Rectal smooth muscle tissue (tissue), 1 donor: Measurements from ENCODE around the gene KLK6.

ENCODE experiments used
- H3K27ac ChIP-seq: one replicate; pipeline ENCODE4 v1.7.0; 2013; ENCODE audit warnings: low read depth, low read length, inconsistent platforms
- H3K27me3 ChIP-seq: one replicate; pipeline ENCODE4 v1.7.0; 2013; ENCODE audit warnings: low read length; ENCODE audit not compliant: control insufficient read depth, insufficient read depth
- H3K36me3 ChIP-seq: one replicate; pipeline ENCODE4 v1.7.0; 2013; ENCODE audit warnings: low read length; ENCODE audit not compliant: control insufficient read depth, insufficient read depth
- H3K4me1 ChIP-seq: one replicate; pipeline ENCODE4 v1.7.0; 2013; ENCODE audit warnings: low read length; ENCODE audit not compliant: control insufficient read depth, insufficient read depth
- H3K4me3 ChIP-seq: one replicate; pipeline ENCODE4 v1.7.0; 2013; ENCODE audit warnings: low read length
- H3K9ac ChIP-seq: one replicate; pipeline ENCODE4 v1.7.0; 2013; ENCODE audit warnings: low read length

The KLK6 gene

GRCh38 chr19:50933640-50934039 is 35.8 kb downstream of the KLK6 start:
- no peaks in the 10 kb centered on the region for H3K4me1 ChIP-seq
- no peak overlapping the region for H3K9ac ChIP-seq
- no peaks in the 10 kb centered on the region for H3K36me3 ChIP-seq
- H3K27ac ChIP-seq = no peak overlapping the region
- no peak overlapping the region for H3K4me3 ChIP-seq
- peaks cover 2% of the 10 kb centered on the region for H3K27me3 ChIP-seq

GRCh38 chr19:50932690-50933083 is 36.7 kb downstream of the KLK6 start:
- Histone ChIP-seq H3K4me3 (no peak overlapping the region), H3K27me3 (peaks cover 6% of the 10 kb centered on the region), H3K9ac (no peak overlapping the region), H3K4me1 (no peaks in the 10 kb centered on the region), H3K27ac (no peak overlapping the region), H3K36me3 (no peaks in the 10 kb centered on the region)

- no peak overlapping the region for H3K27ac ChIP-seq
- no peaks in the 10 kb centered on the region for H3K4me1 ChIP-seq
- H3K36me3 ChIP-seq = no peaks in the 10 kb centered on the region
- H3K27me3 ChIP-seq = peaks cover 8% of the 10 kb centered on the region
- no peak overlapping the region for H3K4me3 ChIP-seq
- H3K9ac ChIP-seq = no peak overlapping the region
These were observed 37.2 kb downstream of the KLK6 start for GRCh38 chr19:50932018-50932689.

GRCh38 chr19:50931023-50931422 is 38.4 kb downstream of the KLK6 start:
- H3K27me3 ChIP-seq = peaks cover 8% of the 10 kb centered on the region
- H3K36me3 ChIP-seq = no peaks in the 10 kb centered on the region
- no peaks in the 10 kb centered on the region for H3K4me1 ChIP-seq
- no peak overlapping the region for H3K27ac ChIP-seq
- no peak overlapping the region for H3K9ac ChIP-seq
- H3K4me3 ChIP-seq = no peak overlapping the region

- Histone ChIP-seq H3K4me1 (no peaks in the 10 kb centered on the region), H3K36me3 (no peaks in the 10 kb centered on the region), H3K27ac (no peak overlapping the region), H3K27me3 (peaks cover 8% of the 10 kb centered on the region), H3K4me3 (no peak overlapping the region), H3K9ac (no peak overlapping the region)
These were observed 40.6 kb downstream of the KLK6 start for GRCh38 chr19:50928831-50929230.

- Histone ChIP-seq H3K27ac (no peak overlapping the region), H3K36me3 (no peaks in the 10 kb centered on the region), H3K27me3 (peaks cover 8% of the 10 kb centered on the region), H3K9ac (no peak overlapping the region), H3K4me1 (no peaks in the 10 kb centered on the region), H3K4me3 (no peak overlapping the region)
These were observed 43.2 kb downstream of the KLK6 start for GRCh38 chr19:50926144-50926543.

GRCh38 chr19:50925734-50926133 is 43.7 kb downstream of the KLK6 start:
- no peak overlapping the region for H3K27ac ChIP-seq
- H3K27me3 ChIP-seq = peaks cover 8% of the 10 kb centered on the region
- no peaks in the 10 kb centered on the region for H3K36me3 ChIP-seq
- H3K4me1 ChIP-seq = no peaks in the 10 kb centered on the region
- H3K9ac ChIP-seq = no peak overlapping the region
- no peak overlapping the region for H3K4me3 ChIP-seq

GRCh38 chr19:50924586-50924985 is 44.8 kb downstream of the KLK6 start:
- H3K9ac ChIP-seq = no peak overlapping the region
- H3K4me1 ChIP-seq = no peaks in the 10 kb centered on the region
- no peaks in the 10 kb centered on the region for H3K36me3 ChIP-seq
- H3K27me3 ChIP-seq = peaks cover 8% of the 10 kb centered on the region
- H3K27ac ChIP-seq = no peak overlapping the region
- no peak overlapping the region for H3K4me3 ChIP-seq

GRCh38 chr19:50922317-50922853 is 47.0 kb downstream of the KLK6 start:
- Histone ChIP-seq H3K27ac (no peak overlapping the region), H3K9ac (no peak overlapping the region), H3K27me3 (no peaks in the 10 kb centered on the region), H3K4me3 (no peak overlapping the region), H3K4me1 (no peaks in the 10 kb centered on the region), H3K36me3 (no peaks in the 10 kb centered on the region)

GRCh38 chr19:50921426-50922316 is 47.7 kb downstream of the KLK6 start:
- no peaks in the 10 kb centered on the region for H3K36me3 ChIP-seq
- no peak overlapping the region for H3K27ac ChIP-seq
- no peak overlapping the region for H3K9ac ChIP-seq
- no peaks in the 10 kb centered on the region for H3K27me3 ChIP-seq
- H3K4me1 ChIP-seq = no peaks in the 10 kb centered on the region
- no peak overlapping the region for H3K4me3 ChIP-seq

- Histone ChIP-seq H3K36me3 (no peaks in the 10 kb centered on the region), H3K9ac (no peak overlapping the region), H3K4me1 (no peaks in the 10 kb centered on the region), H3K4me3 (no peak overlapping the region), H3K27me3 (peaks cover 8% of the 10 kb centered on the region), H3K27ac (no peak overlapping the region)
These were observed 53.3 kb downstream of the KLK6 start for GRCh38 chr19:50916069-50916468.

- peaks cover 25% of the 10 kb centered on the region for H3K27me3 ChIP-seq
- no peaks in the 10 kb centered on the region for H3K36me3 ChIP-seq
- no peak overlapping the region for H3K4me3 ChIP-seq
- no peak overlapping the region for H3K27ac ChIP-seq
- H3K9ac ChIP-seq = no peak overlapping the region
- no peaks in the 10 kb centered on the region for H3K4me1 ChIP-seq
These were observed 56.4 kb downstream of the KLK6 start for GRCh38 chr19:50912727-50913716.
